Fibroblast of villous mesenchyme (primary cell): ENCODE measurements around the gene GPR50. TPM values are rescaled to one million over a fixed set of nuclear protein-coding genes. Genes with fewer than 3 reads are reported as not detected.

Experiments
- DNase-seq: peaks from one replicate; pipeline ENCODE4 v3.0.0-alpha.2; 2010; ENCODE audit warnings: low read depth
- H3K4me3 ChIP-seq: 2 replicates; pipeline ENCODE4 v1.5.1; 2011; ENCODE audit warnings: low read depth, mild to moderate bottlenecking, low read length
- total RNA-seq: library from RNA; depleted of rRNA; stranded (reverse); fragments of >200 nt; gene quantifications from 2 replicates; pipeline ENCODE4 v1.2.3, GENCODE V29; 2012
- TF ChIP-seq, protein P1 (sequence below): IDR thresholded peaks from 2 replicates; pipeline ENCODE4 v1.5.1; 2012; ENCODE audit warnings: low read depth, mild to moderate bottlenecking, low read length; ENCODE audit not compliant: insufficient read depth

GPR50 gene
- total RNA-seq: not detected in 2 replicates

DNA sequence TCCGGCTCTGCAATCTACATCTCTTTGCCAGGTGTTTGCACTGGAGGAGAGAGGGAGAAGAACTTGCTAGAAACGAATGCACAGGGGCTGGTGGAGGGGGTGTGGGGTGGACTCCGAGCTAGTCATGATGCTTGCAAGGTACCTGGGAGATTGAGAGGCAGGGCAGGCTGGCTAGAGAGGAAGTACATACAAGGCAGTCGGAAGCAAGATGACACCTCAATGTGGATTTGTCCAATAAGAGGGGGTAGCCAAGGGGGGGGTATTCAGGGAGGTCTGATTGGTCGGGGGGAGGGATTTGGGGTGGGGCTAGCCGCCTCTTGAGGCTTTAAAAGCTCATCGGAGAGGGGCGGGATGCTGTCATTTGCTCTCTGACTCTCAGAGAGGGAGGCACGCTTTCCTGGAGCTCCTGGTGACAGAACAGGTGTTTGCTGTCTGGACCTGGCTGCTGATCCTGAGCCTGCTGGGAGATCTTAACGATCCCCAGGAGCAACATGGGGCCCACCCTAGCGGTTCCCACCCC, at the start of gene GPR50:
Gene GPR50, plus strand, starts transcription at position 354 of the 520 bp plus-strand sequence. Its CDS starts 138 bp downstream, at position 492.
- TF ChIP-seq, protein P1, sequence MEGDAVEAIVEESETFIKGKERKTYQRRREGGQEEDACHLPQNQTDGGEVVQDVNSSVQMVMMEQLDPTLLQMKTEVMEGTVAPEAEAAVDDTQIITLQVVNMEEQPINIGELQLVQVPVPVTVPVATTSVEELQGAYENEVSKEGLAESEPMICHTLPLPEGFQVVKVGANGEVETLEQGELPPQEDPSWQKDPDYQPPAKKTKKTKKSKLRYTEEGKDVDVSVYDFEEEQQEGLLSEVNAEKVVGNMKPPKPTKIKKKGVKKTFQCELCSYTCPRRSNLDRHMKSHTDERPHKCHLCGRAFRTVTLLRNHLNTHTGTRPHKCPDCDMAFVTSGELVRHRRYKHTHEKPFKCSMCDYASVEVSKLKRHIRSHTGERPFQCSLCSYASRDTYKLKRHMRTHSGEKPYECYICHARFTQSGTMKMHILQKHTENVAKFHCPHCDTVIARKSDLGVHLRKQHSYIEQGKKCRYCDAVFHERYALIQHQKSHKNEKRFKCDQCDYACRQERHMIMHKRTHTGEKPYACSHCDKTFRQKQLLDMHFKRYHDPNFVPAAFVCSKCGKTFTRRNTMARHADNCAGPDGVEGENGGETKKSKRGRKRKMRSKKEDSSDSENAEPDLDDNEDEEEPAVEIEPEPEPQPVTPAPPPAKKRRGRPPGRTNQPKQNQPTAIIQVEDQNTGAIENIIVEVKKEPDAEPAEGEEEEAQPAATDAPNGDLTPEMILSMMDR: no peak
- no peak for DNase-seq

DNA sequence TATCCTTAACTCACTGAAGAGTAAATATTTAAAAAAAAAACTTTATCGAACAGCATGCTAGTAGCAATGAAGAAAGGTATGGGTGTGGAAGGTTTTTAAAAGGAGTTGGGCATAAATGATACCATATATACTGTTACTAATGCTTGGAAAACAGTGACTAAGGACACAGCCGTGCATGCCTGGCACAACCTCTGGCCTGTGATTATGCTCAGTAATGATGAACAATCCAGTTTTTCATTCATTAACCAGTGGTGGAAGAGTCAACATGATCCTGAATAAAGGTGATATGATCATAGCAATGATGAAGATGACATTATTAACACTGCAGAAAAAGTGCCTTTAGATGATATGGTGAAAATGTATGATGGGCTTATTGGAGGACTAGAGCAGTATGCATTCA, 43.9 kb upstream of the GPR50 start:
- TF ChIP-seq, protein P1: no peak
- no peak for DNase-seq
- H3K4me3 ChIP-seq: no peak overlapping the region

More for the DNA sequence above, at the start of gene GPR50:
- H3K4me3 ChIP-seq: no peak within 1 kb of the TSS

DNA sequence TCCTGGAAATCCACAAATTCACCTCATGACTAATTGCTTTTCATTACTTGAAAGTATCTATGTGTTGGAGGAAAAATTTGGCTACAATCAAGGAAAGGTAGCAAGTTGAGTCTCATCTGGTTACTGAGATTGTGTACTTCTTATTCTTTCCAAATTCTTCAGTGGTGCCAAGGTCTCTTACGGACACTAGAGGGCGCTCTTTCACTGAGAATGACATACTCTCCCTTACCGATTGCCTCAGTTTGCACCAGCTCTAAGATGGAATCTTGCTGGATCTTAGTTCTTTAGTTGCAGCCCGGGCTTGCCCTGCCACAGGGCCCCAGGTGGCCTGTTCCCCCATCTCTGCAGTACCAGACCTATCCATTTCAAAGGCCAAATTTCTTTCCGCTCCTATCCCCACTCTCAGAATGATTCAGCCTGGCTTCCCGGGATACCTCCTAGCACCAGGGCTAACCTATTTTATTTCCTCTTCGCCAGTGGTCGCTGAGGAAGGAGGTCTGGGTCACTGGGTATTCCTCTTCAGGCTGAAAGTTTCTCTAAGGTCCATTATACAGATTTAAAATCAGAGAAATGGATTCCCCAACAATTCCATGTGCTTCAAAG, 24.6 kb upstream of the GPR50 start:
- DNase-seq: peak; percentile 51
- TF ChIP-seq, protein P1: peak; percentile 68

GRCh38 chrX:151153086-151153485, 23.3 kb upstream of the GPR50 start:
- peak; percentile 16 for DNase-seq
- TF ChIP-seq, protein P1: peak; percentile 28

More for the DNA sequence above, 24.6 kb upstream of the GPR50 start:
- no peak overlapping the region for H3K4me3 ChIP-seq

GRCh38 chrX:151153667-151154066, 22.7 kb upstream of the GPR50 start:
- DNase-seq: no peak
- H3K4me3 ChIP-seq: no peak overlapping the region

More at GRCh38 chrX:151153086-151153485, 23.3 kb upstream of the GPR50 start:
- H3K4me3 ChIP-seq: no peak overlapping the region

GRCh38 chrX:151155234-151155633, 21.1 kb upstream of the GPR50 start:
- no peak for DNase-seq
- no peak overlapping the region for H3K4me3 ChIP-seq
- TF ChIP-seq, protein P1: no peak

More at GRCh38 chrX:151153667-151154066, 22.7 kb upstream of the GPR50 start:
- TF ChIP-seq, protein P1: no peak
